TTC549 (cell line): Measurements from ENCODE around the gene HSF5.

ENCODE experiments used
- FAIRE-seq: peaks from 2 replicates; lab custom pipeline; 2012; peaks lifted over from hg19 to GRCh38; lab: Jason Lieb, UNC

HSF5 gene

GRCh38 chr17:58383892-58384462 lies 104.2 kb downstream of the HSF5 start:
- no peak for FAIRE-seq

GRCh38 chr17:58382872-58383242 lies 105.4 kb downstream of the HSF5 start:
- FAIRE-seq = no peak

- no peak for FAIRE-seq
These were observed 105.9 kb downstream of the HSF5 start for GRCh38 chr17:58382108-58382871.

- FAIRE-seq = no peak
These were observed 106.8 kb downstream of the HSF5 start for GRCh38 chr17:58381124-58382035.

- no peak for FAIRE-seq
These were observed 107.7 kb downstream of the HSF5 start for GRCh38 chr17:58380207-58381123.

GRCh38 chr17:58379511-58379824 lies 108.7 kb downstream of the HSF5 start:
- no peak for FAIRE-seq

GRCh38 chr17:58378733-58379510 lies 109.3 kb downstream of the HSF5 start:
- FAIRE-seq = no peak

- no peak for FAIRE-seq
These were observed 110.5 kb downstream of the HSF5 start for GRCh38 chr17:58377661-58378060.

- no peak for FAIRE-seq
These were observed 111.1 kb downstream of the HSF5 start for GRCh38 chr17:58377093-58377601.

- FAIRE-seq = no peak
These were observed 111.7 kb downstream of the HSF5 start for GRCh38 chr17:58376472-58377000.

GRCh38 chr17:58375811-58376210 lies 112.4 kb downstream of the HSF5 start:
- no peak for FAIRE-seq

GRCh38 chr17:58375256-58375655 lies 113.0 kb downstream of the HSF5 start:
- no peak for FAIRE-seq

- FAIRE-seq = no peak
These were observed 114.3 kb downstream of the HSF5 start for GRCh38 chr17:58373923-58374322.

GRCh38 chr17:58373003-58373402 lies 115.2 kb downstream of the HSF5 start:
- FAIRE-seq = no peak

- FAIRE-seq = no peak
These were observed 116.8 kb downstream of the HSF5 start for GRCh38 chr17:58371300-58371950.

- no peak for FAIRE-seq
These were observed 117.5 kb downstream of the HSF5 start for GRCh38 chr17:58370716-58371115.

GRCh38 chr17:58370309-58370708 lies 117.9 kb downstream of the HSF5 start:
- FAIRE-seq = no peak
